K562 (cell line): ENCODE results near the gene SLC6A20. TPM values are rescaled to one million over a fixed set of nuclear protein-coding genes. Genes with fewer than 3 reads are reported as not detected.

ENCODE experiments used
- ATAC-seq: fragments of 200-7000 bp; cut with Tn5 transposase; 3 replicates; pipeline ENCODE4 v1.9.1; 2020; ENCODE audit warnings: moderate library complexity
- Bru-seq: library from RNA; stranded (reverse); fragments of 400-500 nt; gene quantifications from one replicate; lab custom pipeline; 2021; lab: Mats Ljungman, UMichigan
- BruChase-seq, 2 experiments: library from RNA; stranded (reverse); fragments of 400-500 nt; gene quantifications; one replicate each; lab custom pipeline; 2021; lab: Mats Ljungman, UMichigan
- BruUV-seq: library from RNA; stranded (reverse); fragments of 400-500 nt; replicated peaks from 2 replicates; lab custom pipeline; 2021; lab: Mats Ljungman, UMichigan
- CTCF ChIA-PET: fragments of 300-600 bp; formaldehyde crosslinking; extraction: SDS; loops from one replicate; lab custom pipeline; 2021; ENCODE audit warnings: low intra/inter-chr PET ratio; lab: Yijun Ruan, JAX
- POLR2A ChIA-PET: fragments of 300-600, 350-650 bp; sonication (Branson Sonifier 250); formaldehyde crosslinking; extraction: SDS; loops from one replicate; lab custom pipeline; 2021; ENCODE audit warnings: antibody characterized with exemption, inconsistent platforms; lab: Yijun Ruan, JAX
- DNase-seq, 4 experiments: peaks; one replicate each; pipeline versions ENCODE4 v3.0.0 to v3.0.0-alpha.2; 2011 to 2018; ENCODE audit warnings: low spot score in 3 of 4, mixed read lengths in 3 of 4; ENCODE audit errors: extremely low read depth in 1 of 4
- FAIRE-seq: peaks from 2 replicates; lab custom pipeline; 2011; peaks lifted over from hg19 to GRCh38; lab: Jason Lieb, UNC
- H2AFZ ChIP-seq: 2 replicates; pipeline ENCODE4 v1.6.0; 2011; ENCODE audit warnings: low read depth, low read length, control low read depth, inconsistent platforms
- H3K27ac ChIP-seq: fragments of 200-600 bp; 3 replicates; pipeline ENCODE4 v1.8.0; 2011; ENCODE audit warnings: low read depth, mild to moderate bottlenecking, control low read depth, inconsistent platforms, low read length, moderate library complexity, mixed read lengths; ENCODE audit errors: extremely low read depth
- H3K27me3 ChIP-seq, 2 experiments: fragments of 300-600 bp in 1 of 2; 2 replicates in 1 of 2; 3 replicates in 1 of 2; pipeline versions ENCODE4 v1.6.0 to v1.8.0; 2011; ENCODE audit warnings: inconsistent platforms in 2 of 2, low read length in 2 of 2, mild to moderate bottlenecking in 1 of 2, mixed read lengths in 1 of 2, moderate library complexity in 1 of 2; ENCODE audit not compliant: control insufficient read depth in 2 of 2, insufficient read depth in 2 of 2
- H3K36me3 ChIP-seq: fragments of 300-600 bp; 3 replicates; pipeline ENCODE4 v1.8.0; 2011; ENCODE audit warnings: mild to moderate bottlenecking, low read length, inconsistent platforms; ENCODE audit not compliant: control insufficient read depth, insufficient read depth
- H3K4me1 ChIP-seq, 2 experiments: fragments of 200-600 bp in 1 of 2; replicated peaks in 1 of 2; 2 replicates in 1 of 2; 3 replicates in 1 of 2; pipeline versions ENCODE4 v1.5.1 to v1.8.0; 2011; ENCODE audit warnings: inconsistent platforms in 2 of 2, low read length in 2 of 2, mild to moderate bottlenecking in 1 of 2, mixed read lengths in 1 of 2, moderate library complexity in 1 of 2; ENCODE audit not compliant: control insufficient read depth in 2 of 2, insufficient read depth in 2 of 2
- H3K4me2 ChIP-seq: 2 replicates; pipeline ENCODE4 v1.6.1; 2011; ENCODE audit warnings: low read length, control low read depth, inconsistent platforms, mixed read lengths; ENCODE audit not compliant: insufficient read depth
- H3K4me3 ChIP-seq: fragments of 200-600 bp; sonication (generic), shearing (Covaris generic); 2 replicates; pipeline ENCODE4 v1.5.1; 2016; ENCODE audit warnings: control low read depth, inconsistent platforms
- H3K79me2 ChIP-seq: fragments of 200-600 bp; 3 replicates; pipeline ENCODE4 v1.8.0; 2011; ENCODE audit warnings: low read length, inconsistent platforms; ENCODE audit not compliant: control insufficient read depth, insufficient read depth
- H3K9ac ChIP-seq, 2 experiments: 2 replicates each; pipeline versions ENCODE4 v1.6.0 to v1.6.1; 2011; ENCODE audit warnings: low read depth in 2 of 2, low read length in 2 of 2, control low read depth in 1 of 2, inconsistent platforms in 1 of 2, mild to moderate bottlenecking in 1 of 2, mixed read lengths in 1 of 2; ENCODE audit not compliant: insufficient read depth in 1 of 2
- H3K9me1 ChIP-seq: one replicate; pipeline ENCODE4 v1.6.0; 2011; ENCODE audit warnings: inconsistent platforms, mild to moderate bottlenecking, low read length, moderate library complexity; ENCODE audit not compliant: control insufficient read depth, insufficient read depth
- H3K9me3 ChIP-seq: replicated peaks from 2 replicates; pipeline ENCODE4 v1.5.1; 2011; ENCODE audit warnings: low read depth, low read length, inconsistent platforms; ENCODE audit not compliant: control insufficient read depth, insufficient read depth
- H4K20me1 ChIP-seq: replicated peaks from 2 replicates; pipeline ENCODE4 v1.6.1; 2011; ENCODE audit warnings: low read length, inconsistent platforms, mixed read lengths; ENCODE audit not compliant: control insufficient read depth, insufficient read depth
- FIP1L1 ChIP-seq: fragments of 200-400 bp; formaldehyde crosslinking; IDR thresholded peaks from 2 replicates; pipeline ENCODE4 v1.6.1; 2018; ENCODE audit warnings: mild to moderate bottlenecking, low read depth, low read length; ENCODE audit not compliant: poor library complexity, severe bottlenecking
- PRPF4 ChIP-seq: fragments of 200-400 bp; formaldehyde crosslinking; IDR thresholded peaks from one replicate; pipeline ENCODE4 v1.6.1; 2017; ENCODE audit warnings: low read length, low read depth, mild to moderate bottlenecking; ENCODE audit not compliant: insufficient read depth, poor library complexity, severe bottlenecking
- RBM25 ChIP-seq: fragments of 200-400 bp; formaldehyde crosslinking; IDR thresholded peaks from 2 replicates; pipeline ENCODE4 v1.6.1; 2018; ENCODE audit warnings: low read length, low read depth, moderate library complexity; ENCODE audit not compliant: severe bottlenecking
- RNF2 ChIP-seq: sonication (generic); IDR thresholded peaks from 2 replicates; pipeline ENCODE4 v1.6.1; 2016
- WGBS: fragments of 100-300 bp; shearing (Covaris generic); methylation state at CpG from one replicate; pipeline ENCODE4 v1.1.6; 2016; ENCODE audit warnings: low coverage, mixed read lengths; ENCODE audit not compliant: insufficient coverage; ENCODE audit errors: missing lambda C conversion rate; 5-methylcytosine and 5-hydroxymethylcytosine counted together
- in situ Hi-C: fragments of 300-500 bp; cut with MboI; formaldehyde crosslinking; loops from 4 replicates; pipeline ENCODE4 v1.15.0; 2018; ENCODE audit warnings: inconsistent platforms, mixed read lengths
- intact Hi-C: fragments of 100-400 bp; cut with micrococcal nuclease; formaldehyde crosslinking; loops from 2 replicates; pipeline ENCODE4 v1.14.2; 2022
- long read RNA-seq, 3 experiments: library from polyadenylated mRNA in 2 of 3; library from RNA in 1 of 3; unstranded in 2 of 3; stranded (forward) in 1 of 3; transcript quantifications; one replicate each; pipeline ENCODE4 v2.0.0, GENCODE V29; 2019 to 2022
- polyA minus RNA-seq, 3 experiments: library from RNA; depleted of rRNA, polyadenylated mRNA; stranded (reverse); fragments of >200 nt; gene quantifications; 2 replicates each; pipeline ENCODE4 v1.2.3, GENCODE V29; 2011
- polyA plus RNA-seq, 8 experiments: library from polyadenylated mRNA; depleted of rRNA in 4 of 8; stranded (reverse) in 5 of 8; unstranded in 3 of 8; fragments of >200 nt; fragmentation: Nextera tagmentation in 2 of 8; fragmentation: Illumina TruSeq in 1 of 8; extraction: Ambion mirVana in 2 of 8; extraction: Trizol in 1 of 8; gene quantifications; 2 replicates each; pipeline versions ENCODE4 v1.2.1 to v1.2.3, GENCODE V29; 2011 to 2014; ENCODE audit warnings: inconsistent platforms in 1 of 8, missing spikeins in 1 of 8
- total RNA-seq, 7 experiments: library from RNA; depleted of rRNA in 6 of 7; stranded (reverse); fragments of >200 nt in 6 of 7; fragmentation: Illumina TruSeq in 2 of 7; extraction: Trizol in 2 of 7; gene quantifications; 2 replicates each; pipeline versions ENCODE4 v1.2.1 to v1.2.3, GENCODE V29; 2011 to 2021; ENCODE audit warnings: low replicate concordance in 1 of 7

SLC6A20 gene
- total RNA-seq (2011; cell fraction: chromatin; rRNA removed; ENCODE audit: low replicate concordance): not detected in 2 replicates
- total RNA-seq (2011; cell fraction: nucleolus; rRNA removed): not detected in 2 replicates
- total RNA-seq (2011; cell fraction: nucleoplasm; rRNA removed): not detected in 2 replicates
- total RNA-seq (2014; rRNA removed) (not detected in 2 replicates), total RNA-seq (2014; rRNA removed; fragmentation: Illumina TruSeq; extraction: Trizol) (not detected in 2 replicates), total RNA-seq (2015; rRNA removed; fragmentation: Illumina TruSeq; extraction: Trizol) (not detected in 2 replicates), total RNA-seq (2021) (not detected in 2 replicates), polyA plus RNA-seq (2011; rRNA removed) (not detected in 2 replicates), polyA plus RNA-seq (2014; fragmentation: Illumina TruSeq; extraction: Trizol) (not detected in 2 replicates), polyA plus RNA-seq (2014; fragmentation: Nextera tagmentation; extraction: Ambion mirVana) (not detected), polyA plus RNA-seq (2014; rRNA removed) (not detected in 2 replicates), polyA minus RNA-seq (2011; rRNA and poly(A)+ RNA removed) (0.03 TPM in 1 of 2 replicates, not detected in the other), Bru-seq, nascent RNA (not detected), BruChase-seq, experiment 1, labeled RNA remaining after a 2-hour chase (percentile 13 among the genes with signal in this experiment), BruChase-seq, experiment 2, labeled RNA remaining after a 6-hour chase (percentile 7 among the genes with signal in this experiment)
- not detected in 2 replicates for polyA plus RNA-seq (2011; cell fraction: cytosol; rRNA removed)
- polyA plus RNA-seq (2011; cell fraction: nucleus; rRNA removed): not detected in 2 replicates
- not detected in 2 replicates for polyA plus RNA-seq (2012)
- not detected in 2 replicates for polyA minus RNA-seq (2011; cell fraction: cytosol; rRNA and poly(A)+ RNA removed)
- polyA minus RNA-seq (2011; cell fraction: nucleus; rRNA and poly(A)+ RNA removed): not detected in 2 replicates
- long read RNA-seq, experiment 1: 0 reads
- long read RNA-seq, experiment 2: 0 reads
- long read RNA-seq, experiment 3: 0 reads

- Histone ChIP-seq H3K4me3 (no peak within 1 kb of the TSS), H4K20me1 (no peaks in the 10 kb centered on the region), H3K27me3 (peaks cover 49 to 72% of the 10 kb centered on the region in 2 experiments), H3K9me1 (no peaks in the 10 kb centered on the region), H3K4me1 (peaks cover 0 to 10% of the 10 kb centered on the region in 2 experiments; a peak in 2 of 5 replicates), H3K79me2 (no peaks in the 10 kb centered on the region), H2AFZ (no peak within 1 kb of the TSS), H3K27ac (no peak within 1 kb of the TSS), H3K9ac (no peak within 1 kb of the TSS), H3K9me3 (no peaks in the 10 kb centered on the region), H3K4me2 (no peak within 1 kb of the TSS), H3K36me3 (no peaks in the 10 kb centered on the region)
- in situ Hi-C loops: no loop called here
- ATAC-seq: no peak
- no peak for DNase-seq
- no peak for FAIRE-seq
- ChIA-PET POLR2A (no interaction called here), CTCF (no interaction called here)
- intact Hi-C loops: no loop called here
- BruUV-seq: no TSS peak
- WGBS: 37% methylated on average over 75 of the region's 91 CpGs
- TF ChIP-seq RBM25: peak; percentile 69
- TF ChIP-seq FIP1L1: peak; percentile 21
- no peak for TF ChIP-seq PRPF4
- peak; percentile 41; the same call in 1 of the 2 replicates for TF ChIP-seq RNF2
These were observed at the start of gene SLC6A20 for GRCh38 chr3:45795882-45796765. SLC6A20 (minus strand) TSS chr3:45796536; CDS start chr3:45796419, 117 bp downstream.
